Stimulated activated CD4-positive, alpha-beta T cell treated with anti-CD3 and anti-CD28 coated beads, Interleukin-4, amount 100 ng/mL, for 24 hours (primary cell): ENCODE measurements around the gene HSP90AA1.
A peak's percentile ranks its signal among the peaks of the same experiment; 100 is the strongest.
"Not testable (repeated sequence)": the region's sequence is repeated elsewhere in the genome, so short reads cannot be mapped to it uniquely, and the experiment has no call there.

ENCODE experiments used
- DNase-seq: peaks from one replicate; pipeline ENCODE4 v3.0.0-alpha.2; 2020

The HSP90AA1 gene

DNA sequence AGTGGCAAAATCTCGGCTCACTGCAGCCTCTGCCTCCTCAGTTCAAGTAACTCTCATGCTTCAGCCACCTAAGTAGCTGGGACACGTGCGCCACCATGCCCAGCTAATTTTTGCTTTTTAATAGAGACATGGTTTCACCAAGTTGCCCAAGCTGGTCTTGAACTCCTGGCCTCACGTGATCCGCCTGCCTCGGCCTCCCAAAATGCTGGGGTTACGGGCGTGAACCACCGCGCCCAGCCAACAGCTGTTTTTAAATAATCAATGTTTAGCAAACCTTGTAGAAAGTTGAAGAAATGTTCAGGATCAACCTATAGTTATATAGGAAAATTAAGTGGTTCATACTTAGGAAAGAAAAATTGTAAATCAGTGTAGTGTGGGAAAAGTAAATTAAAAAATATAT, 6.0 kb upstream of the HSP90AA1 start:
- no peak for DNase-seq

DNA sequence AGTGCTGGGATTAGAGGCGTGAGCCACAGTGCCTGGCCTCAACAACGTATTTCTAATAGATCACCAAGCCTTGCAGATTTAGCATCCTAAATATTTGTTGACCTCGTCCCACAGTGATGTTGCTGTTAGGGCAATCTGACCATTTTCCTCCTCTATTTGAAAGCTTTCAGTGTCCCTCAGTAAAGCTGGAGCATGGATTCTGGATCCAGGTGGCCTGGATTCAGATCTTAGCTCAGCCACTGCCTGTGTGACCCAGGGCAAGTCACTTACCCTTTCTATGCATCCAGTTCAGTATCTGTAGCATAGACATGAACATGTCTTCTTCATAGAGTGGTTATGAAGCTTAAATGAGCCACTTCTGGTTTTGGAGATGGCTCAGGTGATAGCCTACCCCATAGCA, 3.9 kb upstream of the HSP90AA1 start:
- DNase-seq: no peak

DNA sequence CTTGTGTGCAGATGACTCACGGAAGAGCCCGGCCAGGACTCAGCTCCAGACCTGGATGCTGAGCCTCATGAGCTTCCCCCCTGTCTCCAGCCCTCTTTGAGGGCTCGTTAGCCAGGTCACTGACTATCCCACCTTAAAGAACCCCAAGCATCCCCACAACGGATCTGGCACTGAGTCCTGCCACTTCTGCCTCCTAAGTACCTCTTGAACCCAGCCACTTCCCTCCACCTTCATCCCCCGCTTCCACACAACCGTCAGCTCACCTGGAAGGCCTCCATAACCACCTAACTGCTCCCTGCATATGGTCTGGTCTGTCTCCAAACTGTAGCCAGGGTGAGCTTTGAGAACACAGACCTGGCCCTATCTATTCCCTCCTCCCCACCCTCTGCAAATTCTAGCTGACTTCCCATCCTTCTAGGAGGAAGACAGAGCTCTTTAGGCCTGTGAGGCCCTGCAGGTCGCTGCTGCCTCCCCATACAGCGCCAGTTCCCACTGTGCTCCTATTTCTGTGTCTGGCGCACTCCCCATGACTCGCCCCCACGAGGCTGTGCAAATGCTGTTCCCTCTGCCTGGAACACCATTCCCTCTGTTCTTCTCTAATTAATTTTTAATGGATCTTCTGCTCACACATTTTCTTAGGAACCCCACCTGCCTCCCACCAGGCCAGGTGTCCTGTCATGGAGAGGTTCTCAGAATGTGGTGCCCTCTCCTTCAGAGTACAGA, 2.9 kb upstream of the HSP90AA1 start:
- no peak for DNase-seq

DNA sequence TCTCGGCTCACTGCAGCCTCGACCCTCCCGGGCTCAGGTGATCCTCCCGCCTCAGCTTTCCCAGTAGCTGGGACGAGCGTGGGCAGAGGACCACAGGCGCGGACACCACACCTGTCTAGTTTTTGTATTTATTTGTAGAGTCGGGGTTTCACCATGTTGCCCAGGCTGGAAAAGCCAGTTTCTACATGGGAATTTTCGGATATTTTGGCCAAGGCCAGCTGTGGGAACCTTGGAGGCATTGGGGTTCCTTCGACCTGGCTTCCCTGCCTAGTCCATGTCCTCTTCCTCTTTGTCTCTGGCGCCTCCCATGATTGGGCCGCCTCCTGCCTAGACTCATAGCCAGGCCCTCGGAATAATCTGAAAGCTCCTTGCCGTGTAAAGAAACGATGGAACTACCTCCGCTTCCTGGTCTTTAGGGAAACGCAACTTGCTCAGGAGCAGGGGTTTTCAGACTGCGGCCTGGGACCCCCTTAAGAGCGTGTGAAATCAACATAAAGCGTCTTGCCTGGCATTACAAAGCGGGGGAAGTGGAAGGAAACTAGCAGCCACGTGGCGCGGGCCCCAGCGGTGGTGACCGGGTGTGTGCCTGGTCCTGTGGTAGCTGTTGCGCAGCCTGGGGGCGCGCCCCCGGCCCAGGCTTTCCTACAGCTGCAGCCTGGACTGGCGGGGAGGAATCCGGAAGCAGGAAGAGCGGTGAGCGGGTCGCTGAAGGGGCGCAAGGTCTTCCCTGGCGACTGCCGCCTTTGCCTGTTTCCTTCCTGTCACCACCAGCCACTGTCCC, 1.4 kb upstream of the HSP90AA1 start:
- peak; percentile 65 for DNase-seq

DNA sequence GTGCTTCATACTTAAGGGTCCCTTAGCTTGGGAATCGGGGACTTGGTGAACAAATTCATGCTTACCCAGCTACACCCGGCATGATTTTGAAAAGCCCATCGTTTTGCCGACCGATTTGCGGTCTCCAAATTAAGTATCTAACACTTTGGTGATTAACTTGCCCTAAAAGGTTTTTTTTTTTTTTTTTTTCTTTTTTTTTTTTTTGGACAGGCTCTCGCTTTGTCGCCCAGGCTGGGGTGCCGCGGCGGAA, 843 bp upstream of the HSP90AA1 start:
- no peak for DNase-seq

DNA sequence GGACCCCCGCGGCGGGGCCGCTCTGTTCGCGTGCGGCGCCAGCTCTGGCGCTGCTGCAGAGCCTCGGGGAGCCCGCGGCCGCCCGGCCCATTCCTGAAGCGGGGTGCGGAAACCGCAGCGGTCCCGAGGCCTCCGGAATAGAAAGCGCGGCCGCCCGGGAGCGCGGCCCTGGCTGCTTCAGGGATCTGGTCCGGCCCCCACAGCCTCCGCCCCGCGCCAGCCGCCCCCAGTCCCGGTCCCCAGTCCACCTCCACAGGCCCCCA, 204 bp downstream of the HSP90AA1 start:
- no peak for DNase-seq

DNA sequence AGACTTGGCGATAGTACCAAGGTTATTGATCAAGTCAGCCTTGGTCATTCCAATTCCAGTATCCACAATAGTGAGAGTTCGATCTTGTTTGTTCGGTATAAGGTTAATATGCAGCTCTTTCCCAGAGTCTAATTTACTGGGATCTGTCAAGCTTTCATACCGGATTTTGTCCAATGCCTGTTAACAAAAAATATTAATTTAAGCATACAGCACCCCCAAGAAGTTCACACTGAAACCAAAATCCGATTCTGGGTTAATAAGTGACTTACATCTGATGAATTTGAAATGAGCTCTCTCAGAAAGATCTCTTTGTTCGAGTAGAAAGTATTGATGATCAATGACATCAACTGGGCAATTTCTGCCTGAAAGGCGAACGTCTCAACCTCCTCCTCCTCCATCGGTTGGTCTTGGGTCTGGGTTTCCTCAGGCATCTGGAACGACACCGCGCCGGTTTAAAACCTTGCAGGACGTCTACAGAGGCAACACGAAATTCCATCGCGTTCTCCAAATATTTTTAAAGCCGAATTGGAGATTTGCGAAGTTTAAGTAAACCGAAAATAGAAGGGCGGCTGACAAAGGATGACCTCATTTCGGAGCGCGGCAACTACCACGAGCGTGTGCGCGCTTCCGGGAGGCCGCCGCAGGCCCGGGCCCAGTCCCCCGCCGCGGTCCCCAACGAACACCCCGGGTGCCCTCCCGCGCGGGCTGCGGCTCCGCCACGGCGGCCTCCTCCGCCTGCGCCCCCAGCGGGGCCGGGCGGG, 716 bp downstream of the HSP90AA1 start:
- peak; percentile 68 for DNase-seq

DNA sequence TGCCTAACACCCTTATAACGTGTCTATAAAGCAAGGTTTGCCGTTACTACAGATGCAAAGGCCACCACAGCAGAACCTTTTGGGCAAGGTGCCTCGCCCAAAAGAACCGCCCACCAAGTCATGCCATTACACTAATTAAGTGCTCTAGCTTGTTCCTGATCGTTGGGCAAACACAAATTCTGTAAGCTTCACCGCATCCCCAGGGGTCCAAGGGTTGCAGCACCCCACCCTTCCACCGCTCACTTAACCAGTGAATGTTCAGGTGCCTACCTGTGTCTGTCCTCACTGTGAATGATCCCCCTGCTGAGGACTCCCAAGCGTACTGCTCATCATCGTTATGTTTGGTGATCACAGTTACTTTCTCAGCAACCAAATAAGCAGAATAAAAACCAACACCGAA, 1.4 kb downstream of the HSP90AA1 start:
- no peak for DNase-seq

DNA sequence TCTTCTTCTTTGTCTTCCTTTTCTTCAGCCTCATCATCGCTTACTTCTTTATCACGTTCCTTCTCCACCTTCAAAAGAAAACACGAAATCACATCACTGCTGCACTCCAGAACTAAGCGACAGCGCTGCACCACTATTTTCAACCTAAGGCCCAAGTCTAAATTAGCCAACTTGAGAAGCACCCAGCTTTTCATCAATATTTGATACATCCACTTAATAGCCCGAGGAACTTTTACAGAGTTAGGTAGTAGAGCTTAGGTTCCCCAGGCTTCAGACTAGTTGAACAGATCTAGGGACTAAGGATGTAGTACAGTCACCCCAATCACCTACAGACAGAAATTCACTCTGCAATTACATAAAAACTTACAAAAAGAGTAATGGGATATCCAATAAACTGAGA, 1.9 kb downstream of the HSP90AA1 start:
- no peak for DNase-seq

DNA sequence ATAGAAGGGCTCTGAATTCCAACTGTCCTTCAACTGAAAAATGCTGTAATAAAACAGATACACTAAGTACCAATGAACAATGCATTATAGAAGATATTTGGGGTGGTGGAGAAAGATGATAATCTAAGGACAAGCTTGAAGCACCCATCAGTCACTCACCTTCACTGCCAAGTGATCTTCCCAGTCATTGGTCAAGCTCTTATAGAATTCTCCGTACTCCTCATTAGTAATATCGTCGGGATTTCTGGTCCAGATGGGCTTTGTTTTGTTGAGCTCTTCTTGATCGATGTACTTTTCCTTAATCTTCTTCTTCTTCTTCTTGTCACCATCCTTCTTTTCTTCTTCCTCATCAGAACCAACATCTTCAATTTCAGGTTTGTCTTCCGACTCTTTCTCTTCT, 2.3 kb downstream of the HSP90AA1 start:
- DNase-seq: not testable (repeated sequence)

DNA sequence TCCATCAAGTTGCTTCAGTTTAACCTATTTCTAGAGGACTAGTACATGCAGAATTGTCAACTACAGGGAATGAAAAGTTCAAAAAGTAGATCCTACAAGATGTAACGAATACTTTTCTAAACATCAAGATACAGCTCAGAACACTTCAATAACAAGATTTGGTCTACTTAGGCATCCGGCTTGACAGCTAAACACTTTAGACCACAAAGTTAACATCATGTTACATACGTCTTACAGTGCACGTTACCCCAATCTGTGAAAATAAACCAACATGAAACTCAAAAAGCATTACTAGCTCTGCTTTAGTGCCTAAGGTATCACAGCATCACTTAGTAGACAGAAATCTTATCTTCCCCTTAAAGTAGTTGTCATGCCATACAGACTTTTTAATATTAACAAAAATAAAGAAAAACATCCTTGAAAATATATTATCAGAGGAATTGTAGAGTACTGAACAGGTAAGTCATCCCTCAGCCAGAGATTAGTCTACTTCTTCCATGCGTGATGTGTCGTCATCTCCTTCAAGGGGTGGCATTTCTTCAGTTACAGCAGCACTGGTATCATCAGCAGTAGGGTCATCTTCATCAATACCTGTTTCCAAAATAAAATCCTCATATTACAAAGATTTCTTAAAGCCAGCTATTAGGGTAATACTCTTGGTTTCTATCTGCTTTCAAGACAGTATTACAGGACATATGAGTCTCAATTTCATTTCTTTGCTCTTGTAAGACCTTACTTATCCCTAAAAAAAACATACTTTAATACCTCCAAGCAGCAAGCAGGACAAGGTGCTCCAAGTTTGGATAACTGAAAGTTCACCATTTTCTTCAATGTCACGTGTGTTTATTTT, 5.4 kb downstream of the HSP90AA1 start:
- DNase-seq: no peak

DNA sequence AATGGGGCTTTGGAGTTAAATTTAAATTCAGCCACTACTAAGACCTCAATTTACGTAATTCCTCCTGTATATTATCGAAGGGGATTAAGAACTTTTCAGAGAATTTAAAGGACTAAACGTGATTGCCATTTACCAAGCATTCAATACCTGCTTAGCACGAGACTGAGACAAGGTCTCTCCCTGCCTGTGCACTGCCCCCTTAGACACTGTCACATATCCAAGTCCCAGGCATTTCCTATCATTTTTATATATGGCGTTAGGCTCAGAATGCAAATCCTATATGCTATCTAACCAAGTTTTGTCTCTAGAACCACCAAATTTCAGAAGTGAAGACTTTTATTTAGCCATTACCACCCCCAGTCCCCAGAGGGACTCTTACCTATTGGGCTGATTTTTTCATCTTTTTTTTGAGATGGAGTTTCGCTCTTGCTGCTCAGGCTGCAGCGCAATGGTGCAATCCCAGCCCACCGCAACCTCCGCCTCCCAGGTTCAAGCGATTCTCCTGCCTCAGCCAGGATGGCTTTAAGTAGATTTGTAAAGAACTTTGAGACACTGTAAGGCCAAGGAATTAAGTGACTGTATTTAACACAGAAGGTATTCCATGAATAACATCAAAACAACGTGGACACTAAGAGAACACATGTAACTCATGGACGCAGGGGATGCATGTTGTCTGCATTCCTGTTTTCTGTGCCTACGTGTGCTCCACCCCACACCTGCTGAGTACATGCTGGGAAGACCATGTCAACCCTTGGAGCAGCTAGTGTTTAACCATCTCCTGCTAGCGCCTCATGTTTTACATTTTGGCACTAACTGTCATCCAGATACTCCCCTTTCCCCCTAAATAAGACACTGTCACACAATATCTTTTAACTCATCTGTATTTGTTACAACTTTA, 6.4 kb downstream of the HSP90AA1 start:
- no peak for DNase-seq

DNA sequence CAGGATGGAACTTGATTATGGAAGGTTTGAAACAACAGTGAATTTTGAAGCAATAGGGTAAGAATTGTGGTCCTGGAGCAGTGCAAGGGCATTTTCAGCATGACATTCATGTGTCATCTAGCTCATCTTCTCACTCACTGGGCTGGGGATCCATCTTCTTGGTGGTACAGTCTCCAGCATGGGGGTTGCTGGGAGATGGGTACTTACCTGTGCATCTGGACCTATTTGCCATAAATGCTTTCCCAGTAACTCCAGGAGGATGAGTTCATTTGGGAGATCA, 7.2 kb downstream of the HSP90AA1 start:
- DNase-seq: no peak

DNA sequence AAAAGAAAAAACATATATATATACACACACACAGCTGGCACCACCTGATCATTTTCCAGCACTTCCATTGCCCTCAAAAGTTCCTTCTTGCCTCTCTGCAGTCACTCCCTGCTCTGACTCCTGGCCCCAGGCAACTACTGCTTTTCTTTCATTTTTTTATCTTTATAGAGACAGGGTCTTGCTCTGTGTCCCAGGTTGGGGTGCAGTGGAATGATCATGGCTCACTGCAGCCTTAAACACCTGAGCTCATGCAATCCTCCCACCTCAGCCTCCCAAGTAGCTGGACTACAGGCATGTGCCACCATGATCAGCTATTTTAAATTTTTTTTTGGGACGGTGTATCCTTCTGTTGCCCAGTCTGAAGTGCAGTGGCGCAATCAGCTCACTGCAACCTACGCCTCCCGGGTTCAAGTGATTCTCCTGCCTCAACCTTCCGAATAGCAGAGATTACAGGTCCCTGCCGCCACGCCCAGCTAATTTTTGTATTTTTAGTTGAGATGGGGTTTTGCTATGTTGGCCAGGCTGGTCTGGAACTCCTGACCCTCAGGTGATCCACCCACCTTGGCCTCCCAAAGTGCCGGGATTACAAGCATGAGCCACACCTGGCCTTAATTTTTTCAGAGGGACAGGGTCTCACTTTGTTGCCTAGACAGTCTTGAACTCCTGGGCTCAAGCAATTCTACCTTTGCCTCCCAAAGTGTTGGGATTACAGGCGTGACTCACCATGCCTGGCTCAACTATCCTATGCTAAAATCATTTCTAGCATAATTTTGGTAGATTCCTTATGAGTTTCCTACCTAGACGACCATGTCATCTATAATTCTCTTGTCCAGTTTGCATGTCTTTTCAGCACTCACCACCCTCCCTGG, 7.8 kb downstream of the HSP90AA1 start:
- DNase-seq: no peak

DNA sequence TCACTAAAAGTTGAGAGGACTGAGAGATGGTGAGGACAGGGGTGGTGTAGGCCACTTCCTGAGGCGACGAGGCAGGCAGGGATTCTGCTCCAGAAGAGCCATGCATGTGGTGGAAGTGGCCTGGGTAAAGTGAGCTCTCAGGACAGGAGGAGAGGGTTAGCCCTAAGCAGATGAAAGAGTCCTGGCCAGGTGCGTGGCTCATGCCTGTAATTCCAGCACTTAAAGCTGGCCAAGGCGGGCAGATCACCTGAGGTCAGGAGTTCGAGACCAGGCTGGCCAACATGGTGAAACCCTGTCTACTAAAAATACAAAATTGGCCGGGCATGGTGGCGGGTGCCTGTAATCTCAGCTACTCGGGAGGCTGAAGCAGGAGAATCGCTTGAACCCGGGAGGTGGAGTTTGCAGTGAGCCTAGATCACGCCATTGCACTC, 8.5 kb downstream of the HSP90AA1 start:
- DNase-seq: not testable (repeated sequence)

DNA sequence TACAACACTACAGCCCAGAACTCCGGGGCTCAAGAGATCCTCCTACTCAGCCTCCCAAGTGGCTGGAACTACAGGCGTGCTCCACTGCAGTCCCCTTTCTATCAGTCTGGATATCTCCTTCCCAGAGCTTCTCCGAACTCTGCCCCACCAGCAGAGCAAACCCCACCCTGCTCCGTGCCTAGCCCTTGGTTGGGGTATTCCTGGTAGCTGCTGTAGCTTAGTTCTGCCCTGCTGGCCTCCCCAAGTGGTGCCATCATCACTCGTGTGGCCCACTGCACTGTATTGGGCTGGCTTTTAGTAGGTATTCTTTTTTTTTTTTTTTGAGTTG, 9.5 kb downstream of the HSP90AA1 start:
- DNase-seq: no peak

DNA sequence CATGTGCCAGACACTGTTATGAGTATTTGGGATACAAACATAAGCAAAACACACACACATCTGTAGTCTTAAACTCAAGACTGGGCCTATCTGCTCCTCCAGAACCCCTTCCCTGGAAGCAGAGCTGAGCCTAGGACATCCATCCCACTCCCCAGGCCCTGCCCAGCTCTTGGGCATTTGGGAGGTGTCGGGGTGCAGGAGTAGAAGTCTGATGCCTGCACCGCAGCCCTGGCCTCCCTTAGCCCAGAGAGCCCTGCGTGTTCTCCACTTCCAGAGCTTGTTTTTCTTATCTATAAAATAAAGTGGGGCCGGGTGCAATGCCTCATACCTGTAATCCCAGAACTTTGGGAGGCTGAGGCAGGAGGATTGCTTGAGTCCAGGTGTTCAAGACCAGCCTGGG, 11.7 kb downstream of the HSP90AA1 start:
- DNase-seq: no peak

DNA sequence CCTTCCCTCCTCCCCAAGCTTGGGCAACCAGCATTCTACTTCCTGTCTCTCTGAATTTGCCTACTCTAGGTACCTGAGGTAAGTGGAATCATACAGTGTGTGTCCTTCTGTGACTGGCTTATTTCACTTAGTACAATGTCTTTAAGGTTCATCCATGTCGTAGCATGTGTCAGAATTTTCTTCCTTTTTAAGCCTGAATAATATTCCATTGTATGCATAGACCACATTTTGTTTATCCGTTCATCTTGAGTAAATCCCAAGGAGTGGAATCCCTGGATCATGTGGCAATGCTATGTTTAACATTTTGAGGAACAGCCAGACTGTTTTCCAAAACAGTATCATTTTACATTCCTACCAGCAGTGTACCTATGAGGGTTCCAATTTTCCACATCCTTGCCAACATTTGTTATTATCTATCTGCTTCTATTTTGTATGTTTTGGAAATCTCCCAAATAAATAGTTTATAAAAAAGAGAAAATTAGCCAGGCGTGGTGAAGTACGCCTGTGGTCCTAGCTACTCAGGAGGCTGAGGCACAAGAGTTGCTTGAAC, 12.4 kb downstream of the HSP90AA1 start:
- DNase-seq: no peak

DNA sequence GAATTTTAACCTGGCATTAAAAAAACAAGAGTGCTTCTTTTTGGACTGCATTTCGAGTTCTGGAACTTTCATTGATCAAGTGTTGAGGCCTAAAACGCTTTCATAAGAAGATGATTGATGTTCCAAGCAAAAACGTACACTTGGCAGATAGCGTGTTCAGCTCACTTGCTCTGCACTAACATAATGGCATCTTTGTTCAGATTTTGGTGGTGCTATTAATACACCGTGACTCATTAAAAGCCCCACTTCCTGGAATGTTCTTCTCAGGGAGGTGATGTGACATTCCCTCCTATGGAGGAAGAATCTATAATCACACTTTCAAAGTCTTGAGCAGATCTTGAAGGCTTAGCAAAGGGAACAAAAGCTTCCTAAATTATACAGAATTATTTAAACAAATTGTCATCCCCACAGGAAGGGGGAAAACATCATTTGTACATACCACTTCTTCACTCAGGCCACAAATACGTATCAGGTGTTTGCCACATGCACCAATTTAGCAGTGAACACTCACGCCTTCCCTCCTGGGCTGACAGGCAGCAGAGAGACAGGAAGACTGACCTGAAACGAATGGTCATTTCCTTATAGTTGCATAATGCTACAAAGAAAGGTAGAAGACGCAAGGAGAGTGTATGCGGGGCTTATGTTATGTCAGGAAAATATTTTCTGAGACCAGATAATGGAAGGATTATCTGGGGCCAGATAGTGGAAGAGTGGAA, 15.4 kb downstream of the HSP90AA1 start:
- DNase-seq: no peak

DNA sequence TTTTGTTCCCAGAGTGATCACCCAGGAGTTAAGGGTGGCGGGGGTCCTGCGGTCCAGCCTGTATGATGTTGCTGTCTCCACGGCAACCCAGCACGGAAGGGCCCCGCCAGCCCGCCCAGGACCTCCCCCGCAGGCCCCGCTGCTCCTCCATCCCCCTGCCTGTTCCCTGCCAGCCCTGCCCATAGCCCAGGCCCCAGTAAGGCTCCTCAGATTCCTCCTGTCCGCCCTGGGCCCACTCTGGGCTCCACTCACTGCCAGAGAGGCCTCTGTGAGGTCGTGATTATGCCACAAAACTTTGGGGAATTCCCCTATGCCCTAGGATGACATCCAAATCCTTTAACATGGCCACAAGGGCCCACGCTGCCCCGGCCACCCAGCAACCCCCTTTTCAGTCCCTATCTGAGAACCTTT, 20.8 kb downstream of the HSP90AA1 start:
- DNase-seq: no peak

DNA sequence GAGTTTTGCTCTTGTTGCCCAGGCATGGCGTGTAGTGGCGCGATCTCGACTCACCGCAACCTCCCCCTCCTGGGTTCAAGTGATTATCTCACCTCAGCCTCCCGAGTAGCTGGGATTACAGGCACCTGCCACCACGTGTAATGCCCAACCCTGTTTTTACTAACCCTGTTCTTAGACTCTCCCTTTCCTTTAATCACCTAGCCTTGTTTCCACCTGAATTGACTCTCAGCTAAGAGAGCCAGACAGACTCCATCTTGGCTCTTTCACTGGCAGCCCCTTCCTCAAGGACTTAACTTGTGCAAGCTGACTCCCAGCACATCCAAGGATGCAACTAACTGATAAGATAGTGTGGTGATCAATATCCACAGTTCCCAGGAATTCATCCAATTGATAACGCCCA, 22.3 kb downstream of the HSP90AA1 start:
- not testable (repeated sequence) for DNase-seq
